Activated CD4-positive, CD25-positive, alpha-beta regulatory T cell treated with anti-CD3 and anti-CD28 coated beads, Interleukin-2, amount 50 U/mL, for 24 hours (primary cell): ENCODE data around the gene KRT74.

ENCODE experiments used
- ATAC-seq, 2 donors: fragments of 150-1000 bp; cut with Tn5 transposase; one replicate each; pipeline ENCODE4 v1.10.0; 2021; ENCODE audit warnings: mild to moderate bottlenecking in 1 of 2, moderate library complexity in 1 of 2

Gene KRT74

GRCh38 chr12:52573743-52574142 is at the start of gene KRT74:
TSS of gene KRT74 (minus strand) at chr12:52573843. CDS start at chr12:52573777, 66 bp downstream.
- ATAC-seq, result no peak

GRCh38 chr12:52622349-52622748 is 48.7 kb upstream of the KRT74 start:
- ATAC-seq, result no peak

- ATAC-seq, result no peak
Observed at GRCh38 chr12:52618866-52619265, 45.2 kb upstream of the KRT74 start.

- ATAC-seq, result no peak
Observed at GRCh38 chr12:52618216-52618615, 44.6 kb upstream of the KRT74 start, which contains the start of gene KRT73. TSS of gene KRT73 (minus strand) at chr12:52618559. CDS start at chr12:52618524, 35 bp downstream.

GRCh38 chr12:52617403-52617785 is 43.8 kb upstream of the KRT74 start:
- ATAC-seq, result no peak

- no peak for ATAC-seq
Observed at GRCh38 chr12:52616680-52617402, 43.2 kb upstream of the KRT74 start.

- no peak for ATAC-seq
Observed at GRCh38 chr12:52615912-52616311, 42.3 kb upstream of the KRT74 start.

- ATAC-seq, result peak; percentile 57 to 69
Observed at GRCh38 chr12:52615208-52615868, 41.7 kb upstream of the KRT74 start.

GRCh38 chr12:52614381-52615207 is 41.0 kb upstream of the KRT74 start:
- no peak for ATAC-seq

- no peak for ATAC-seq
Observed at GRCh38 chr12:52613384-52614030, 39.9 kb upstream of the KRT74 start.

- ATAC-seq, result no peak
Observed at GRCh38 chr12:52612431-52613383, 39.1 kb upstream of the KRT74 start.

- no peak for ATAC-seq
Observed at GRCh38 chr12:52611080-52611468, 37.4 kb upstream of the KRT74 start.

GRCh38 chr12:52608826-52609630 is 35.4 kb upstream of the KRT74 start:
- ATAC-seq, result no peak

GRCh38 chr12:52608161-52608560 is 34.5 kb upstream of the KRT74 start:
- no peak for ATAC-seq

- no peak for ATAC-seq
Observed at GRCh38 chr12:52607314-52607713, 33.7 kb upstream of the KRT74 start.

- ATAC-seq, result no peak
Observed at GRCh38 chr12:52606581-52607218, 33.1 kb upstream of the KRT74 start.

GRCh38 chr12:52606096-52606495 is 32.5 kb upstream of the KRT74 start:
- ATAC-seq, result no peak

GRCh38 chr12:52605542-52605941 is 31.9 kb upstream of the KRT74 start:
- no peak for ATAC-seq

GRCh38 chr12:52604859-52605258 is 31.2 kb upstream of the KRT74 start:
- no peak for ATAC-seq

- peak in 1 of 2 donors; percentile 38 for ATAC-seq
Observed at GRCh38 chr12:52603314-52603713, 29.7 kb upstream of the KRT74 start.
